Heart left ventricle (tissue), 16 donors: ENCODE results near the gene YOD1. TPM values are rescaled to one million over a fixed set of nuclear protein-coding genes. Genes with fewer than 3 reads are reported as not detected.

ENCODE experiments used
- ATAC-seq, 4 donors: fragments of 200-7000 bp; cut with Tn5 transposase; one replicate each; pipeline ENCODE4 v1.9.1; 2020 to 2022; ENCODE audit warnings: moderate library complexity in 4 of 4, mild to moderate bottlenecking in 3 of 4, moderate number of reproducible peaks in 1 of 4
- DNase-seq, 5 donors: peaks; one replicate each; pipeline ENCODE4 v3.0.0-alpha.2; 2020
- H3K27ac ChIP-seq, 12 donors: fragments of 200-600 bp; sonication (generic) in 4 of 12; one replicate each; pipeline versions ENCODE4 v1.5.0 to v1.8.0; 2016 to 2022; ENCODE audit warnings: mild to moderate bottlenecking in 2 of 12
- H3K27me3 ChIP-seq, 9 donors: fragments of 200-600 bp; sonication (generic) in 2 of 9; one replicate each; pipeline versions ENCODE4 v1.5.1 to v1.8.0; 2016 to 2022; ENCODE audit warnings: mild to moderate bottlenecking in 3 of 9
- H3K36me3 ChIP-seq, 9 donors: fragments of 200-600 bp; sonication (generic) in 2 of 9; one replicate each; pipeline versions ENCODE4 v1.5.0 to v1.8.0; 2018 to 2022; ENCODE audit warnings: mild to moderate bottlenecking in 2 of 9
- H3K4me1 ChIP-seq, 12 donors: fragments of 200-600 bp; sonication (generic) in 4 of 12; one replicate each; pipeline versions ENCODE4 v1.5.0 to v1.8.0; 2016 to 2022; ENCODE audit warnings: mild to moderate bottlenecking in 3 of 12
- H3K4me3 ChIP-seq, 12 donors: fragments of 200-600 bp; sonication (generic) in 4 of 12; one replicate each; pipeline versions ENCODE4 v1.5.0 to v1.8.0; 2017 to 2022; ENCODE audit warnings: mild to moderate bottlenecking in 9 of 12, moderate library complexity in 4 of 12
- H3K9me3 ChIP-seq, 12 donors: fragments of 200-600 bp; sonication (generic) in 4 of 12; one replicate each; pipeline versions ENCODE4 v1.5.0 to v1.8.0; 2016 to 2022; ENCODE audit warnings: mild to moderate bottlenecking in 1 of 12
- CTCF ChIP-seq, 12 donors: fragments of 200-600 bp; sonication (generic) in 4 of 12; IDR thresholded peaks; one replicate each; pipeline versions ENCODE4 v1.5.0 to v1.8.0; 2018 to 2022; ENCODE audit warnings: antibody characterized with exemption in 12 of 12, mild to moderate bottlenecking in 5 of 12
- POLR2A ChIP-seq, 2 donors: fragments of 450-650 bp; IDR thresholded peaks; one replicate each; pipeline ENCODE4 v1.6.1; 2017; ENCODE audit warnings: antibody characterized with exemption in 2 of 2, mild to moderate bottlenecking in 2 of 2, moderate library complexity in 2 of 2
- WGBS, 4 donors: extraction: QIAGEN DNeasy Blood & Tissue Kit in 2 of 4; methylation state at CpG; one replicate each; pipeline versions ENCODE4 v1.1.5 to v1.1.7; 2013 to 2018; 5-methylcytosine and 5-hydroxymethylcytosine counted together
- intact Hi-C, 10 donors: fragments of 100-400 bp; cut with DNase I; formaldehyde crosslinking; loops; one replicate each; pipeline versions ENCODE4 v1.11.1 to v1.14.2; 2022
- polyA plus RNA-seq, 2 donors: library from polyadenylated mRNA; stranded (reverse); fragments of 200-250 nt; gene quantifications; one replicate each; pipeline ENCODE4 v1.2.3, GENCODE V29; 2013
- total RNA-seq, 9 donors: library from RNA; depleted of rRNA in 2 of 9; stranded (reverse); fragments of >200 nt in 2 of 9; fragmentation: NEBNext Ultra II Directional in 3 of 9; extraction: Animal tissue kit (Norgen Biotek cat#: 25700) in 3 of 9; gene quantifications; one replicate each; pipeline versions ENCODE4 v1.1.0 to v1.2.4, GENCODE V29; 2016 to 2023
- donor health status: ischemic (EF 13 %, LVEDD 7.1; RV severe dilation, severe dysfunction).
- donor health status: healthy with polysubstance abuse.
- donor health status: DM: no; HTN: yes; CAD: no.
- donor health status: DM: no; HTN: no; CAD: no.
- donor health status: ischemic (EF 25% LVEDD 6.9; RV normal size, moderate dysfunction).
- donor health status: ischemic (EF 25% LVEDD 5.7; RV mildly dilated, moderate dysfunction).
- donor health status: healthy.
- donor health status: DM: yes; HTN: yes; CAD: no.
- donor health status: ischemic (EF 35%, LVEDD 5.7; RV mildly dilated, moderate dysfunction).
- donor health status: nonischemic (EF 11% LVEDD 7.7; RV severe dilation, severe dysfunction).
- donor health status: DM: yes; HTN: yes; CAD: no.
- donor health status: PGD.
- donor health status: ischemic (EF 29% LVEDD 5.4; RV normal size, mild dysfunction).
- donor health status: nonischemic (EF 23%, LVEDD 6.1; RV moderate dilation, normal function).

YOD1 gene
- total and polyA plus RNA-seq, 11 donors, result 1.9 to 7.4 (median 5.8) TPM

- Histone ChIP-seq H3K27ac (peak overlapping the region in 11 of 12 donors; percentile 58 to 97 (median 93)), H3K36me3 (peaks cover 0 to 24% (median 14%) of the 10 kb centered on the region in 9 donors), H3K27me3 (no peaks in the 10 kb centered on the region), H3K4me1 (peaks cover 0 to 83% (median 30%) of the 10 kb centered on the region in 12 donors), H3K4me3 (peak overlapping the region in 6 of 12 donors; percentile 15 to 37 (median 21)), H3K9me3 (no peaks in the 10 kb centered on the region)
- TF ChIP-seq POLR2A (IDR thresholded peaks at IDR 0.05) (no peak), CTCF (IDR thresholded peaks at IDR 0.05) (no peak)
- WGBS, 4 donors, result 52 to 70% (median 67%) methylated on average over 6 of the region's 6 CpGs
- no peak for ATAC-seq
- DNase-seq, result no peak
- intact Hi-C loops, result loop anchor here in 1 of 10 donors (10.0 kb wide), 1 partner anchor 258 kb away; no protein-coding TSS in a partner anchor
These were observed 5.7 kb upstream of the YOD1 start for GRCh38 chr1:207056673-207057072.

- Histone ChIP-seq H3K27ac (peak overlapping the region in 11 of 12 donors; percentile 78 to 97 (median 93)), H3K4me3 (peak overlapping the region in 6 of 12 donors; percentile 15 to 81 (median 46)), H3K27me3 (no peaks in the 10 kb centered on the region), H3K9me3 (no peaks in the 10 kb centered on the region), H3K4me1 (peaks cover 0 to 87% (median 36%) of the 10 kb centered on the region in 12 donors), H3K36me3 (peaks cover 0 to 15% (median 5%) of the 10 kb centered on the region in 9 donors)
- WGBS, 4 donors, result 36 to 48% (median 41%) methylated on average over 3 of the region's 3 CpGs
- TF ChIP-seq POLR2A (IDR thresholded peaks at IDR 0.05) (no peak), CTCF (IDR thresholded peaks at IDR 0.05) (no peak)
- ATAC-seq, result no peak
- DNase-seq, result no peak
- intact Hi-C loops, result loop anchor here in 1 of 10 donors (10.0 kb wide), 1 partner anchor 259 kb away; no protein-coding TSS in a partner anchor
These were observed 4.5 kb upstream of the YOD1 start for GRCh38 chr1:207055386-207056001.

GRCh38 chr1:207054491-207054890 is 3.5 kb upstream of the YOD1 start:
- ATAC-seq, result no peak
- 46 to 58% (median 51%) methylated on average over 2 of the region's 2 CpGs for WGBS, 4 donors
- intact Hi-C loops, result loop anchor here in 1 of 10 donors (10.0 kb wide), 1 partner anchor 260 kb away; no protein-coding TSS in a partner anchor

More at GRCh38 chr1:207054491-207054890, 3.5 kb upstream of the YOD1 start:
- DNase-seq, result no peak
- TF ChIP-seq POLR2A (IDR thresholded peaks at IDR 0.05) (no peak), CTCF (IDR thresholded peaks at IDR 0.05) (no peak)
- peaks cover 0 to 7% (median under 1%) of the 10 kb centered on the region in 9 donors for H3K36me3 ChIP-seq
- peaks cover 0 to 81% (median 34%) of the 10 kb centered on the region in 12 donors for H3K4me1 ChIP-seq
- peak overlapping the region in 7 of 12 donors; percentile 8 to 81 (median 61) for H3K4me3 ChIP-seq
- H3K9me3 ChIP-seq, result no peaks in the 10 kb centered on the region
- no peaks in the 10 kb centered on the region for H3K27me3 ChIP-seq
- peak overlapping the region in 11 of 12 donors; percentile 78 to 97 (median 93) for H3K27ac ChIP-seq
